Measurements from ENCODE around the gene RBM15B. TPM values are rescaled to one million over a fixed set of nuclear protein-coding genes. Genes with fewer than 3 reads are reported as not detected.
A peak's percentile ranks its signal among the peaks of the same experiment; 100 is the strongest.

RBM15B gene
- total RNA-seq, 1 donor from 2014 or later, result 39.5 TPM

DNA sequence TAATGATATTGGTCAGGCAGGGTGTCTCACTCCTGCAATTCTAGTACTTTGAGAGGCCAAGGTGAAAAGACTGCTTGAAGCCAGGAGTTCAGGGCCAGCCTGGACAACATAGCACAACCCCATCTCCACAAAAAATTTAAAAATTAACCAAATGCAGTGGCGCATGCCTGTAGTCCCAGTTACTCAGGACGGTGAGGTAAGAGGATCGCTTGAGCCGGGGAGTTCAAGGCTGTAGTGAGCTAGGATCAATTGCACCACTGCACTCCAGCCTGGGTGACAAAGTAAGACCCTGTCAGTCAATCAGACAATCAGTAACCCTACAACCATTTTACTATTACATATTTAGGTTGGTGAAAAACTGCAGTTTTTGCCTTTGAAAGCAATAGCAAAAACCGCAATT is 43.0 kb downstream of the RBM15B start:
- no peaks in the 10 kb centered on the region for H3K9me3 Mint-ChIP-seq (ENCODE audit: low read depth)
- TF ChIP-seq CTCF (IDR thresholded peaks at IDR 0.05), result no peak
- peaks cover 11% of the 10 kb centered on the region for H3K4me1 Mint-ChIP-seq (ENCODE audit: low read depth)
- H3K4me3 Mint-ChIP-seq (ENCODE audit: unreplicated experiment), result no peak overlapping the region
- peaks cover 16% of the 10 kb centered on the region for H3K36me3 Mint-ChIP-seq (ENCODE audit: low read depth)
- H3K27ac Mint-ChIP-seq (ENCODE audit: unreplicated experiment), result no peak overlapping the region
- no peaks in the 10 kb centered on the region for H3K27me3 Mint-ChIP-seq (ENCODE audit: low read depth)
- no peak for DNase-seq (ENCODE audit: low spot score)

GRCh38 chr3:51434746-51435327 is 43.8 kb downstream of the RBM15B start:
- H3K27me3 Mint-ChIP-seq (ENCODE audit: low read depth), result no peaks in the 10 kb centered on the region
- no peak for DNase-seq (ENCODE audit: low spot score)
- peaks cover 15% of the 10 kb centered on the region for H3K36me3 Mint-ChIP-seq (ENCODE audit: low read depth)
- peak overlapping the region; percentile 8 for H3K27ac Mint-ChIP-seq (ENCODE audit: unreplicated experiment)
- TF ChIP-seq CTCF (IDR thresholded peaks at IDR 0.05), result peak; percentile 79
- H3K9me3 Mint-ChIP-seq (ENCODE audit: low read depth), result no peaks in the 10 kb centered on the region
- H3K4me1 Mint-ChIP-seq (ENCODE audit: low read depth), result peaks cover 11% of the 10 kb centered on the region
- H3K4me3 Mint-ChIP-seq (ENCODE audit: unreplicated experiment), result no peak overlapping the region

GRCh38 chr3:51436998-51437639 is 46.0 kb downstream of the RBM15B start:
- DNase-seq (ENCODE audit: low spot score), result no peak
- Mint-ChIP-seq H3K36me3 (ENCODE audit: low read depth) (peaks cover 26% of the 10 kb centered on the region), H3K27me3 (ENCODE audit: low read depth) (no peaks in the 10 kb centered on the region), H3K27ac (ENCODE audit: unreplicated experiment) (no peak overlapping the region), H3K9me3 (ENCODE audit: low read depth) (no peaks in the 10 kb centered on the region), H3K4me3 (ENCODE audit: unreplicated experiment) (no peak overlapping the region), H3K4me1 (ENCODE audit: low read depth) (peaks cover 11% of the 10 kb centered on the region)
- no peak for TF ChIP-seq CTCF (IDR thresholded peaks at IDR 0.05)

DNA sequence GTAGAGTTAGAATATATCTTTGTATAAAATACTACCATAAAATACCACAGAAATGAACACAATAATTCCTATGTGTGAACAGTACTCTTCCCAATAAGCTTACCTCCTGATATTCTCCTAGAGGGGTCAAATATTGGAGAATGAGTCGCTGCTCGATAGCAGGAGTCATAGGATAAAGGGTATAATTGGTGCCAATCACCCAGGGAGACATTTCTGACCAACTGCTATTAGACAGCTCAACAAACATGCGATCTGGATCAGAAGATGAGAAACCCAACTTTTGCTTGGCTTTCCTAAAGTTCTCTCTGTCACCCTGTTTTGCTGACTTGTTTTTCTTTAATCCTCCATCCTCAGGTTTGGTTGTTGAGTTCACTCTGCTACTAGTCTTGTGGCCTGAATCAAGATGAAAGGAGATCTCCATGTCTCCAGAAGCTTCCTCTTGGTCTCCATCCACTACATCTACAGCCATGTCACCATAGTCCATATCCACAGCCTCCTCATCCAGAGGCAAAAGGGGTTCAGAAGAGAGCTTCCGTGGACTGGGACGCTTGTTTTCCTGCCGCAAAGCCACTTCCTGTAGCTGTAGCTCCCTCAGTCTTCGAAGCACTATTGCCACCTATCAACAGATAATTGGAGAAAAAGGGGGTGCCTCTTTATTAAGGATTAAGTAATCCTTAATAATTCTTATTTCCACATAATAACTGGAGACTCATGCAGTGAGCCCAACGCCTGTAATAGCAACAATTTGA is 50.4 kb downstream of the RBM15B start:
- DNase-seq (ENCODE audit: low spot score), result no peak
- Mint-ChIP-seq H3K27ac (ENCODE audit: unreplicated experiment) (no peak overlapping the region), H3K36me3 (ENCODE audit: low read depth) (peaks cover 24% of the 10 kb centered on the region), H3K9me3 (ENCODE audit: low read depth) (no peaks in the 10 kb centered on the region), H3K4me3 (ENCODE audit: unreplicated experiment) (no peak overlapping the region), H3K4me1 (ENCODE audit: low read depth) (no peaks in the 10 kb centered on the region), H3K27me3 (ENCODE audit: low read depth) (no peaks in the 10 kb centered on the region)
- no peak for TF ChIP-seq CTCF (IDR thresholded peaks at IDR 0.05)

DNA sequence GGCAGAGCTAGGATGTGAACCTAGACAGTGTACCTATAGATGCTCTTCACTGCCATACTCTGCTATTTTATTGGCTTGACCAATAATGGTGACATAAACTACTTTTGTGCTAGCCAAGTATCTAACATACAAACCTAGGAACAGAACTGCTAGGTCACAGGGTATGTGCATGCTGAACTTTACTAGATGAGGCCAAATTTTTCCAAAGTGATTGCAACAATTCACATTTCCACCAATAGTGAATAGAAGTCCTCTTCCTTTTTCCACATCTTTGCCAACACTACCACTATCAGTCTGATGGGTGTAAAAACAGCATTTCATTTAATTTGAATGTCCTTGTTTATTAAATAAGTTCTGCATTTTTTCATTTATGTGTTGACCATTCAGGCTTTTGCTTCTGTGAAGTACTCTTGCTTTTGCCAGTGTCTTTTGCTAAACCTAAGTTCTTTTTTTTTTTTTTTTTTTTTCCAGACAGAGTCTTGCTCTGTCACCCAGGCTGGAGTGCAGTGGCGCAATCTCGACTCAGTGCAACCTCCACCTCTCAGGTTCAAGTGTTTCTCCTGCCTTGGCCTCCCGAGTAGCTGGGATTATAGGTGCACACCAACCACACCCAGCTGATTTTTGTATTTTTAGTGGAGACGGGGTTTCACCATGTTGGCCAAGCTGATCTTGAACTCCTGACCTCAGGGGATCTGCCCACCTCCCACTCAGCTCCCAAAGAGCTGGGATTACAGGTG is 54.6 kb downstream of the RBM15B start:
- no peak for TF ChIP-seq CTCF (IDR thresholded peaks at IDR 0.05)
- H3K4me3 Mint-ChIP-seq (ENCODE audit: unreplicated experiment), result no peak overlapping the region
- H3K36me3 Mint-ChIP-seq (ENCODE audit: low read depth), result peaks cover 25% of the 10 kb centered on the region
- no peaks in the 10 kb centered on the region for H3K27me3 Mint-ChIP-seq (ENCODE audit: low read depth)
- no peak overlapping the region for H3K27ac Mint-ChIP-seq (ENCODE audit: unreplicated experiment)
- peaks cover 4% of the 10 kb centered on the region for H3K9me3 Mint-ChIP-seq (ENCODE audit: low read depth)
- H3K4me1 Mint-ChIP-seq (ENCODE audit: low read depth), result peaks cover 8% of the 10 kb centered on the region
- no peak for DNase-seq (ENCODE audit: low spot score)
